HepG2 (cell line): Measurements from ENCODE around the gene KCNH1. TPM values are rescaled to one million over a fixed set of nuclear protein-coding genes. Genes with fewer than 3 reads are reported as not detected.

Source experiments
- ATAC-seq: fragments of 200-7000 bp; cut with Tn5 transposase; 3 replicates; pipeline ENCODE4 v1.9.1; 2020; ENCODE audit warnings: mild to moderate bottlenecking, moderate library complexity
- BruUV-seq: library from RNA; stranded (reverse); fragments of 400-500 nt; replicated peaks from 2 replicates; lab custom pipeline; 2021; lab: Mats Ljungman, UMichigan
- CTCF ChIA-PET: fragments of 300-600 bp; formaldehyde crosslinking; extraction: SDS; loops from one replicate; lab custom pipeline; 2021; ENCODE audit warnings: low total read pairs, inconsistent platforms, low intra/inter-chr PET ratio; lab: Yijun Ruan, JAX
- POLR2A ChIA-PET: fragments of 350-600 bp; sonication (Branson Sonifier 250); formaldehyde crosslinking; loops from one replicate; lab custom pipeline; 2020; ENCODE audit warnings: antibody characterized with exemption, inconsistent platforms; lab: Yijun Ruan, JAX
- DNase-seq: peaks from one replicate; pipeline ENCODE4 v3.0.0-alpha.2; 2015; ENCODE audit warnings: low spot score
- FAIRE-seq: peaks from 3 replicates; lab custom pipeline; 2011; peaks lifted over from hg19 to GRCh38; lab: Jason Lieb, UNC
- H2AFZ ChIP-seq: one replicate; pipeline ENCODE4 v1.6.1; 2011; ENCODE audit warnings: low read length, inconsistent platforms
- H3K27ac ChIP-seq: fragments of 300-600 bp; 3 replicates; pipeline ENCODE4 v1.8.0; 2011; ENCODE audit warnings: mixed run types, mild to moderate bottlenecking, mixed read lengths, low read length, inconsistent platforms; ENCODE audit not compliant: insufficient read depth; ENCODE audit errors: extremely low read length
- H3K27me3 ChIP-seq, 2 experiments: fragments of 200-600 bp in 1 of 2; 2 replicates in 1 of 2; 3 replicates in 1 of 2; pipeline versions ENCODE4 v1.6.0 to v1.8.0; 2011; ENCODE audit warnings: low read length in 2 of 2, mild to moderate bottlenecking in 2 of 2, moderate library complexity in 2 of 2, inconsistent platforms in 1 of 2; ENCODE audit not compliant: insufficient read depth in 2 of 2, control insufficient read depth in 1 of 2
- H3K36me3 ChIP-seq, 2 experiments: fragments of 200-600 bp in 1 of 2; replicated peaks in 1 of 2; 2 replicates in 1 of 2; 3 replicates in 1 of 2; pipeline versions ENCODE4 v1.5.1 to v1.8.0; 2011; ENCODE audit warnings: low read length in 2 of 2, inconsistent platforms in 1 of 2; ENCODE audit not compliant: insufficient read depth in 2 of 2, control insufficient read depth in 1 of 2
- H3K4me1 ChIP-seq: 2 replicates; pipeline ENCODE4 v1.5.1; 2012; ENCODE audit warnings: low read length, inconsistent platforms; ENCODE audit not compliant: insufficient read depth
- H3K4me2 ChIP-seq: 2 replicates; pipeline ENCODE4 v1.6.0; 2011; ENCODE audit warnings: low read depth, low read length, inconsistent platforms
- H3K4me3 ChIP-seq, 3 experiments: fragments of 200-600 bp in 1 of 3; sonication (generic), shearing (Covaris generic) in 1 of 3; replicated peaks in 1 of 3; 2 replicates each; pipeline ENCODE4 v1.5.1; 2011 to 2016; ENCODE audit warnings: low read length in 3 of 3, inconsistent platforms in 2 of 3, low read depth in 2 of 3, mild to moderate bottlenecking in 2 of 3, control low read depth in 1 of 3, mixed read lengths in 1 of 3; ENCODE audit not compliant: insufficient read depth in 1 of 3
- H3K79me2 ChIP-seq: one replicate; pipeline ENCODE4 v1.6.1; 2011; ENCODE audit warnings: low read length, inconsistent platforms; ENCODE audit not compliant: insufficient read depth
- H3K9ac ChIP-seq: 2 replicates; pipeline ENCODE4 v1.6.0; 2011; ENCODE audit warnings: mild to moderate bottlenecking, low read depth, low read length, inconsistent platforms; ENCODE audit not compliant: insufficient read depth
- H3K9me3 ChIP-seq: 2 replicates; pipeline ENCODE4 v1.5.1; 2012; ENCODE audit warnings: mild to moderate bottlenecking, low read length
- H4K20me1 ChIP-seq: 2 replicates; pipeline ENCODE4 v1.6.0; 2011; ENCODE audit warnings: inconsistent platforms, mild to moderate bottlenecking, low read length, moderate library complexity; ENCODE audit not compliant: insufficient read depth
- AGO1 ChIP-seq: fragments of 200-400 bp; formaldehyde crosslinking; IDR thresholded peaks from 2 replicates; pipeline ENCODE4 v1.6.1; 2017; ENCODE audit warnings: mild to moderate bottlenecking, low read depth, low read length, moderate library complexity; ENCODE audit not compliant: poor library complexity, severe bottlenecking
- ETS1 ChIP-seq: sonication (generic); formaldehyde crosslinking; IDR thresholded peaks from 2 replicates; pipeline ENCODE4 v1.4.0; 2020; ENCODE audit warnings: missing genetic modification reagents
- ETV5 ChIP-seq: IDR thresholded peaks from 2 replicates; pipeline ENCODE4 v1.6.1; 2018; ENCODE audit warnings: missing biosample characterization, missing genetic modification reagents, inconsistent platforms, borderline replicate concordance
- IRF1 ChIP-seq: sonication (generic); formaldehyde crosslinking; IDR thresholded peaks from 2 replicates; pipeline ENCODE4 v1.4.0; 2020; ENCODE audit warnings: low read depth, mild to moderate bottlenecking, missing genetic modification reagents
- PBX2 ChIP-seq: IDR thresholded peaks from 2 replicates; pipeline ENCODE4 v1.6.1; 2016; ENCODE audit warnings: control low read depth
- POLR2G ChIP-seq: fragments of 200-400 bp; formaldehyde crosslinking; IDR thresholded peaks from 2 replicates; pipeline ENCODE4 v1.6.1; 2018; ENCODE audit warnings: mild to moderate bottlenecking, low read depth, low read length, moderate library complexity
- RNF2 ChIP-seq: fragments of 450-650 bp; conservative IDR thresholded peaks from 2 replicates; pipeline ENCODE4 v1.6.1; 2016; ENCODE audit warnings: low read depth
- ZFP36L2 ChIP-seq: sonication (generic); formaldehyde crosslinking; IDR thresholded peaks from 2 replicates; pipeline ENCODE4 v1.4.0; 2020; ENCODE audit warnings: missing genetic modification reagents
- ZNF563 ChIP-seq: sonication (generic); formaldehyde crosslinking; IDR thresholded peaks from 2 replicates; pipeline ENCODE4 v1.8.0; 2022; ENCODE audit warnings: mild to moderate bottlenecking, moderate library complexity, missing genetic modification reagents
- ZNF652 ChIP-seq: IDR thresholded peaks from 2 replicates; pipeline ENCODE4 v1.6.1; 2016; ENCODE audit warnings: low read depth, borderline replicate concordance
- ZNF678 ChIP-seq: sonication (generic); formaldehyde crosslinking; IDR thresholded peaks from 2 replicates; pipeline ENCODE4 v1.4.0; 2020; ENCODE audit warnings: mild to moderate bottlenecking, missing genetic modification reagents
- WGBS: methylation state at CpG from one replicate; pipeline ENCODE4 v1.1.6; 2017; ENCODE audit warnings: low lambda C conversion rate; 5-methylcytosine and 5-hydroxymethylcytosine counted together
- in situ Hi-C: cut with HindIII; loops from 2 replicates; pipeline ENCODE4 v1.10.0; 2017; ENCODE audit warnings: low pct_unique_long_range_greater_than_20kb; ENCODE audit not compliant: extremely low pct_ligation_motif_present
- intact Hi-C: fragments of 100-400 bp; cut with micrococcal nuclease; formaldehyde crosslinking; loops from one replicate; pipeline ENCODE4 v1.10.0; 2022; ENCODE audit not compliant: unreplicated experiment
- polyA plus RNA-seq, 8 experiments: library from polyadenylated mRNA; depleted of rRNA in 3 of 8; stranded (reverse) in 7 of 8; unstranded in 1 of 8; fragments of >200 nt; fragmentation: Illumina TruSeq in 4 of 8; extraction: Trizol in 4 of 8; gene quantifications; 2 replicates each; pipeline versions ENCODE4 v1.2.1 to v1.2.3, GENCODE V29; 2011 to 2016; ENCODE audit warnings: low read depth in 4 of 8, missing spikeins in 1 of 8, mixed read lengths in 1 of 8; ENCODE audit not compliant: insufficient read depth in 1 of 8
- total RNA-seq, 5 experiments: library from RNA; depleted of rRNA; stranded (reverse); fragments of >200 nt; fragmentation: Illumina TruSeq; extraction: Trizol; gene quantifications; 2 replicates each; pipeline ENCODE4 v1.2.3, GENCODE V29; 2016; ENCODE audit warnings: low read depth in 1 of 5

Gene KCNH1
- total and polyA plus RNA-seq, 2 of the 13 experiments (the other 11 are each of a cell fraction or from before 2014, with no cell fraction given) = not detected

- intact Hi-C loops = no loop called here
- BruUV-seq = no TSS peak
- ATAC-seq (no peak), DNase-seq (no peak), FAIRE-seq (no peak)
- TF ChIP-seq IRF1 (CRISPR knock-in tag) (no peak), ZFP36L2 (CRISPR knock-in tag) (no peak), ZNF678 (CRISPR knock-in tag) (no peak), ZNF652 (CRISPR knock-in tag) (no peak)
- Histone ChIP-seq H3K4me3 (no peak overlapping the region), H3K4me2 (no peak overlapping the region), H3K79me2 (no peaks in the 10 kb centered on the region), H3K27ac (no peak overlapping the region), H3K9me3 (no peaks in the 10 kb centered on the region), H4K20me1 (no peaks in the 10 kb centered on the region), H2AFZ (no peak overlapping the region), H3K4me1 (no peaks in the 10 kb centered on the region), H3K36me3 (no peaks in the 10 kb centered on the region), H3K27me3 (no peaks in the 10 kb centered on the region), H3K9ac (no peak overlapping the region)
- ChIA-PET CTCF (no interaction called here), POLR2A (no interaction called here)
- WGBS = 16% methylated on average over 12 of the region's 13 CpGs
- in situ Hi-C loops = no loop called here
Measured at GRCh38 chr1:210815641-210816550, 318.1 kb downstream of the KCNH1 start.

- no peak overlapping the region for H3K27ac ChIP-seq
- no TSS peak for BruUV-seq
- TF ChIP-seq ETV5 (CRISPR knock-in tag) (no peak), PBX2 (CRISPR knock-in tag) (no peak), ETS1 (CRISPR knock-in tag) (no peak), AGO1 (no peak), RNF2 (no peak), POLR2G (no peak), ZNF563 (CRISPR knock-in tag) (no peak)
Measured at GRCh38 chr1:210814382-210815123, 319.4 kb downstream of the KCNH1 start.

More at GRCh38 chr1:210814382-210815123, 319.4 kb downstream of the KCNH1 start:
- intact Hi-C loops = no loop called here
- Histone ChIP-seq H3K36me3 (no peaks in the 10 kb centered on the region), H3K9me3 (no peaks in the 10 kb centered on the region), H3K79me2 (no peaks in the 10 kb centered on the region), H4K20me1 (no peaks in the 10 kb centered on the region), H3K4me1 (no peaks in the 10 kb centered on the region), H3K4me3 (no peak overlapping the region), H3K4me2 (no peak overlapping the region), H2AFZ (no peak overlapping the region), H3K9ac (no peak overlapping the region), H3K27me3 (no peaks in the 10 kb centered on the region)
- ChIA-PET CTCF (no interaction called here), POLR2A (no interaction called here)
- ATAC-seq (no peak), DNase-seq (no peak), FAIRE-seq (no peak)
- in situ Hi-C loops = no loop called here
